ENCODE results near the gene RPP14.
"Not testable (repeated sequence)": the region's sequence is repeated elsewhere in the genome, so short reads cannot be mapped to it uniquely, and the experiment has no call there.

The RPP14 gene

DNA sequence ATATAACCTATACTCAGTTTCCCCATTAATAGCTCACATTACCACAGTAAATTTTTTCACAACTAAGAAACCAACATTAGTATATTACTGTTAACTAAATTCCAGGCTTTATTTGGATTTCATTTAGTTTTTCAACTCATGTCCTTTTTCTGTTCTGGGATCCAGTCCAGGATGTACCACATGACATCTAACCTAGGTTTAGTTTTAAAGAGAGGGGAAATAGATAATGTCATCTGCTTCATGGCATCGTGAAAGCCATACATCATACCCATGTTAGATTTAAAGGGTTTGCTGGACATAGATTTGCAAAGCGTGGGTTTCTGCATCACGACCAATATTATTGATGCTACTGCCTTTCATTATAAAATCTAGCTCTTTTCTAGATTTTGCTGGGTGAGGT is 33.2 kb upstream of the RPP14 start:
- ChIA-PET CTCF (no interaction called here), POLR2A (no interaction called here)
- Histone ChIP-seq H3K9me3 (ENCODE audit: control insufficient read depth, insufficient read depth, low read depth, low read length) (no peaks in the 10 kb centered on the region), H3K4me1 (ENCODE audit: control insufficient read depth, insufficient read depth, low read length) (no peaks in the 10 kb centered on the region), H3K36me3 (ENCODE audit: control insufficient read depth in 2 of 2, insufficient read depth in 1 of 2, low read length in 2 of 2) (peaks cover 0 to 11% of the 10 kb centered on the region in 2 experiments; a peak in 2 of 3 replicates), H3K4me3 (ENCODE audit: low read depth, low read length) (no peak overlapping the region), H3K27ac (ENCODE audit: extremely low read depth, low read depth, low read length) (no peak overlapping the region)
- no peak for TF ChIP-seq ZNF791 (tag by site-specific recombination; IDR thresholded peaks at IDR 0.05)
- TF ChIP-seq KLF10 (tag by site-specific recombination; IDR thresholded peaks at IDR 0.05): no peak
- TF ChIP-seq, protein P1, sequence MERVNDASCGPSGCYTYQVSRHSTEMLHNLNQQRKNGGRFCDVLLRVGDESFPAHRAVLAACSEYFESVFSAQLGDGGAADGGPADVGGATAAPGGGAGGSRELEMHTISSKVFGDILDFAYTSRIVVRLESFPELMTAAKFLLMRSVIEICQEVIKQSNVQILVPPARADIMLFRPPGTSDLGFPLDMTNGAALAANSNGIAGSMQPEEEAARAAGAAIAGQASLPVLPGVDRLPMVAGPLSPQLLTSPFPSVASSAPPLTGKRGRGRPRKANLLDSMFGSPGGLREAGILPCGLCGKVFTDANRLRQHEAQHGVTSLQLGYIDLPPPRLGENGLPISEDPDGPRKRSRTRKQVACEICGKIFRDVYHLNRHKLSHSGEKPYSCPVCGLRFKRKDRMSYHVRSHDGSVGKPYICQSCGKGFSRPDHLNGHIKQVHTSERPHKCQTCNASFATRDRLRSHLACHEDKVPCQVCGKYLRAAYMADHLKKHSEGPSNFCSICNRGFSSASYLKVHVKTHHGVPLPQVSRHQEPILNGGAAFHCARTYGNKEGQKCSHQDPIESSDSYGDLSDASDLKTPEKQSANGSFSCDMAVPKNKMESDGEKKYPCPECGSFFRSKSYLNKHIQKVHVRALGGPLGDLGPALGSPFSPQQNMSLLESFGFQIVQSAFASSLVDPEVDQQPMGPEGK (tag by site-specific recombination; IDR thresholded peaks at IDR 0.05): no peak
- TF ChIP-seq ZNF202 (tag by site-specific recombination; IDR thresholded peaks at IDR 0.05; ENCODE audit: borderline replicate concordance): no peak
- TF ChIP-seq, protein P2, sequence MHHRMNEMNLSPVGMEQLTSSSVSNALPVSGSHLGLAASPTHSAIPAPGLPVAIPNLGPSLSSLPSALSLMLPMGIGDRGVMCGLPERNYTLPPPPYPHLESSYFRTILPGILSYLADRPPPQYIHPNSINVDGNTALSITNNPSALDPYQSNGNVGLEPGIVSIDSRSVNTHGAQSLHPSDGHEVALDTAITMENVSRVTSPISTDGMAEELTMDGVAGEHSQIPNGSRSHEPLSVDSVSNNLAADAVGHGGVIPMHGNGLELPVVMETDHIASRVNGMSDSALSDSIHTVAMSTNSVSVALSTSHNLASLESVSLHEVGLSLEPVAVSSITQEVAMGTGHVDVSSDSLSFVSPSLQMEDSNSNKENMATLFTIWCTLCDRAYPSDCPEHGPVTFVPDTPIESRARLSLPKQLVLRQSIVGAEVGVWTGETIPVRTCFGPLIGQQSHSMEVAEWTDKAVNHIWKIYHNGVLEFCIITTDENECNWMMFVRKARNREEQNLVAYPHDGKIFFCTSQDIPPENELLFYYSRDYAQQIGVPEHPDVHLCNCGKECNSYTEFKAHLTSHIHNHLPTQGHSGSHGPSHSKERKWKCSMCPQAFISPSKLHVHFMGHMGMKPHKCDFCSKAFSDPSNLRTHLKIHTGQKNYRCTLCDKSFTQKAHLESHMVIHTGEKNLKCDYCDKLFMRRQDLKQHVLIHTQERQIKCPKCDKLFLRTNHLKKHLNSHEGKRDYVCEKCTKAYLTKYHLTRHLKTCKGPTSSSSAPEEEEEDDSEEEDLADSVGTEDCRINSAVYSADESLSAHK (tag by site-specific recombination; IDR thresholded peaks at IDR 0.05): no peak
- no peak for TF ChIP-seq ZNF560 (tag by site-specific recombination; IDR thresholded peaks at IDR 0.05; ENCODE audit: borderline replicate concordance)
- no peak for TF ChIP-seq ZNF394 (tag by site-specific recombination; IDR thresholded peaks at IDR 0.05; ENCODE audit: borderline replicate concordance)
- TF ChIP-seq ZNF155 (tag by site-specific recombination; IDR thresholded peaks at IDR 0.05): no peak
- no peak for TF ChIP-seq ZNF157 (tag by site-specific recombination; IDR thresholded peaks at IDR 0.05)
- TF ChIP-seq, protein P3, sequence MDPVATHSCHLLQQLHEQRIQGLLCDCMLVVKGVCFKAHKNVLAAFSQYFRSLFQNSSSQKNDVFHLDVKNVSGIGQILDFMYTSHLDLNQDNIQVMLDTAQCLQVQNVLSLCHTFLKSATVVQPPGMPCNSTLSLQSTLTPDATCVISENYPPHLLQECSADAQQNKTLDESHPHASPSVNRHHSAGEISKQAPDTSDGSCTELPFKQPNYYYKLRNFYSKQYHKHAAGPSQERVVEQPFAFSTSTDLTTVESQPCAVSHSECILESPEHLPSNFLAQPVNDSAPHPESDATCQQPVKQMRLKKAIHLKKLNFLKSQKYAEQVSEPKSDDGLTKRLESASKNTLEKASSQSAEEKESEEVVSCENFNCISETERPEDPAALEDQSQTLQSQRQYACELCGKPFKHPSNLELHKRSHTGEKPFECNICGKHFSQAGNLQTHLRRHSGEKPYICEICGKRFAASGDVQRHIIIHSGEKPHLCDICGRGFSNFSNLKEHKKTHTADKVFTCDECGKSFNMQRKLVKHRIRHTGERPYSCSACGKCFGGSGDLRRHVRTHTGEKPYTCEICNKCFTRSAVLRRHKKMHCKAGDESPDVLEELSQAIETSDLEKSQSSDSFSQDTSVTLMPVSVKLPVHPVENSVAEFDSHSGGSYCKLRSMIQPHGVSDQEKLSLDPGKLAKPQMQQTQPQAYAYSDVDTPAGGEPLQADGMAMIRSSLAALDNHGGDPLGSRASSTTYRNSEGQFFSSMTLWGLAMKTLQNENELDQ (tag by site-specific recombination; IDR thresholded peaks at IDR 0.05; ENCODE audit: low read depth): no peak

DNA sequence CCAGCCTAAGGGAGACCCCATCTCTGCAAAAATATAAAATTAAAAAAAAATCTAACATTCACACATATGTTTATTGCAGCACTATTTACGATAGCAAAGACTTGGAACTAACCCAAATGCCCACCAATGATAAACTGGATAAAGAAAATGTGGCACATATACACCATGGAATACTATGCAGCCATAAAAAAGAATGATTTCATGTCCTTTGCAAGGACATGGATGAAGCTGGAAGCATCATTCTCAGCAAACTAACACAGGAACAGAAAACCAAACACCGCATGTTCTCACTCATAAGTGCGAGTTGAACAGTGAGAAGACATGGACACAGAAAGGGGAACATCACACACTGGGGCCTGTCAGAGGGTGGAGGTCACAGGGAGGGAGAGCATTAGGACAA is 32.7 kb upstream of the RPP14 start:
- peak; percentile 76 for TF ChIP-seq ZNF146 (tag by site-specific recombination; IDR thresholded peaks at IDR 0.05)
- H3K9me3 ChIP-seq (ENCODE audit: control insufficient read depth, insufficient read depth, low read depth, low read length); POLR2A ChIA-PET; H3K4me3 ChIP-seq (ENCODE audit: low read depth, low read length); CTCF ChIA-PET; H3K27ac ChIP-seq (ENCODE audit: extremely low read depth, low read depth, low read length); H3K4me1 ChIP-seq (ENCODE audit: control insufficient read depth, insufficient read depth, low read length): not testable (repeated sequence)
- H3K36me3 ChIP-seq (ENCODE audit: control insufficient read depth in 2 of 2, insufficient read depth in 1 of 2, low read length in 2 of 2): peaks cover 0 to 11% of the 10 kb centered on the region in 2 experiments; a peak in 2 of 3 replicates

DNA sequence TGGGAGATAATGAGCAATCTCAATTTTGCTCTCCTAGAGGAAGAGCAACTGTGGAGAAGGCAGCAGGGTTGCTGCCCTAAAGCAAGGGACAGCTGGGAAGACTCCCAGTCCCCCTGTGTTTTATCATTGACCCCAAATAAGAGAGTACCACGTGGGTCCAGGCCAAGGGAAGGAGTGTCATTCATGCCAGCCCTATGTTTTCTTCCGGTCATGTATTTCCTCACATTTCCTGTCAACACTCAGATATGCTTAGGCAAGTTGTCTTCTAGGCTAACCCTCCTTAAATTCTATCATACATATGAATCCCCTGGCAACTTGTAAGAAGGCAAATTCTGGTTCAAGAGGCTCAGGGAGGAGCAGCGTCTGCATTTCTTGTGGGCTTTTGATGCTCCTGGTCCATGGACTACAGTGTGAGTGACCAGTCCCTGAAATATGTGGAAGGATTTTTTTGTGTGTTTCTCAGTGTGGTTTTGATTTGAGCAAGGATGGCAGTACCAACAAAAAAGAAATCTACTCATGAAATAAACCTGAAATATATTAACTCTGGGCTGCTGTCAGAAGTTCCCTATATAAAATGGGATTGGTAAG is 31.9 kb upstream of the RPP14 start:
- peaks cover 0 to 8% of the 10 kb centered on the region in 2 experiments; a peak in 2 of 3 replicates for H3K36me3 ChIP-seq (ENCODE audit: control insufficient read depth in 2 of 2, insufficient read depth in 1 of 2, low read length in 2 of 2)
- POLR2A ChIA-PET: no interaction called here
- no peaks in the 10 kb centered on the region for H3K4me1 ChIP-seq (ENCODE audit: control insufficient read depth, insufficient read depth, low read length)
- CTCF ChIA-PET: no interaction called here
- TF ChIP-seq BCL11A (tag by site-specific recombination; IDR thresholded peaks at IDR 0.05; ENCODE audit: low read depth) (no peak), ZNF433 (tag by site-specific recombination; IDR thresholded peaks at IDR 0.05; ENCODE audit: low read depth) (no peak)
- no peak overlapping the region for H3K27ac ChIP-seq (ENCODE audit: extremely low read depth, low read depth, low read length)
- H3K9me3 ChIP-seq (ENCODE audit: control insufficient read depth, insufficient read depth, low read depth, low read length): no peaks in the 10 kb centered on the region
- no peak overlapping the region for H3K4me3 ChIP-seq (ENCODE audit: low read depth, low read length)

All from HEK293 (cell line).